ENCODE results near the gene GALNT1.

Gene GALNT1

GRCh38 chr18:35617865-35618264 is 36.3 kb downstream of the GALNT1 start:
- TF ChIP-seq LEF1 (IDR thresholded peaks at IDR 0.05; ENCODE audit: borderline replicate concordance) = no peak
- peak; percentile 55; the same call in 1 of the 2 replicates for TF ChIP-seq ZNF384 (IDR thresholded peaks at IDR 0.05)
- POLR2A ChIA-PET = interaction anchor here (1.4 kb wide), 1 partner anchor 120 kb away, joined by 3 read pairs; the partner anchor contains the start of gene INO80C
- DNase-seq (ENCODE audit: extremely low spot score) = no peak
- CTCF ChIA-PET = interaction anchor here (0.9 to 1.7 kb wide), 2 partner anchors 9 to 18 kb away, joined by 3 to 5 read pairs; no protein-coding TSS in a partner anchor

GRCh38 chr18:35618289-35618688 is 36.7 kb downstream of the GALNT1 start:
- ChIA-PET POLR2A (interaction anchor here (0.8 to 1.4 kb wide), 2 partner anchors 13 to 120 kb away, joined by 3 read pairs; partner anchors contain the start of gene INO80C), CTCF (no interaction called here)
- TF ChIP-seq PKNOX1 (IDR thresholded peaks at IDR 0.05) = no peak
- TF ChIP-seq CTBP1 (IDR thresholded peaks at IDR 0.05; ENCODE audit: borderline replicate concordance) = no peak
- no peak for TF ChIP-seq L3MBTL2 (conservative IDR thresholded peaks at IDR 0.05)
- TF ChIP-seq SUZ12 (IDR thresholded peaks at IDR 0.05) = no peak
- no peak for TF ChIP-seq FOXA1 (IDR thresholded peaks at IDR 0.05)
- TF ChIP-seq FOXM1 (IDR thresholded peaks at IDR 0.05; ENCODE audit: borderline replicate concordance) = no peak
- no peak for TF ChIP-seq ZNF384 (IDR thresholded peaks at IDR 0.05)
- TF ChIP-seq FOXK2 (IDR thresholded peaks at IDR 0.05) = no peak
- no peak for TF ChIP-seq BHLHE40 (IDR thresholded peaks at IDR 0.05; ENCODE audit: borderline replicate concordance)
- TF ChIP-seq LEF1 (IDR thresholded peaks at IDR 0.05; ENCODE audit: borderline replicate concordance) = no peak
- no peak for TF ChIP-seq TARDBP (IDR thresholded peaks at IDR 0.05)
- no peak for TF ChIP-seq ARNT (IDR thresholded peaks at IDR 0.05)
- no peak for TF ChIP-seq HDGF (IDR thresholded peaks at IDR 0.05; ENCODE audit: borderline replicate concordance)
- TF ChIP-seq SP1 (IDR thresholded peaks at IDR 0.05) = no peak
- no peak for TF ChIP-seq NFRKB (IDR thresholded peaks at IDR 0.05)
- no peak for TF ChIP-seq ELF4 (IDR thresholded peaks at IDR 0.05)
- no peak for DNase-seq (ENCODE audit: extremely low spot score)

GRCh38 chr18:35618696-35619095 is 37.2 kb downstream of the GALNT1 start:
- DNase-seq (ENCODE audit: extremely low spot score) = no peak
- POLR2A ChIA-PET = interaction anchor here (0.8 to 1.6 kb wide), 3 partner anchors 7 to 121 kb away, joined by 3 to 5 read pairs (median 3); partner anchors contain the start of gene INO80C
- CTCF ChIA-PET = no interaction called here
- TF ChIP-seq ARNT (IDR thresholded peaks at IDR 0.05) (no peak), L3MBTL2 (conservative IDR thresholded peaks at IDR 0.05) (no peak), CTBP1 (IDR thresholded peaks at IDR 0.05; ENCODE audit: borderline replicate concordance) (no peak), FOXK2 (IDR thresholded peaks at IDR 0.05) (no peak), PKNOX1 (IDR thresholded peaks at IDR 0.05) (no peak), FOXM1 (IDR thresholded peaks at IDR 0.05; ENCODE audit: borderline replicate concordance) (no peak), LEF1 (IDR thresholded peaks at IDR 0.05; ENCODE audit: borderline replicate concordance) (no peak), ELF4 (IDR thresholded peaks at IDR 0.05) (no peak), HDGF (IDR thresholded peaks at IDR 0.05; ENCODE audit: borderline replicate concordance) (no peak), SP1 (IDR thresholded peaks at IDR 0.05) (no peak)

- ChIA-PET CTCF (interaction anchor here (0.5 to 1.0 kb wide), 2 partner anchors 65 to 219 kb away, joined by 3 read pairs; no protein-coding TSS in a partner anchor), POLR2A (interaction anchor here (1.6 kb wide), 1 partner anchor 8 kb away, joined by 5 read pairs; no protein-coding TSS in a partner anchor)
- TF ChIP-seq HDGF (IDR thresholded peaks at IDR 0.05; ENCODE audit: borderline replicate concordance) (no peak), ZNF384 (IDR thresholded peaks at IDR 0.05) (no peak), FOXK2 (IDR thresholded peaks at IDR 0.05) (no peak), SP1 (IDR thresholded peaks at IDR 0.05) (no peak), ELF4 (IDR thresholded peaks at IDR 0.05) (no peak), PKNOX1 (IDR thresholded peaks at IDR 0.05) (no peak), L3MBTL2 (conservative IDR thresholded peaks at IDR 0.05) (no peak), NFRKB (IDR thresholded peaks at IDR 0.05) (no peak), SUZ12 (IDR thresholded peaks at IDR 0.05) (no peak)
- DNase-seq (ENCODE audit: extremely low spot score) = no peak
These were observed 37.9 kb downstream of the GALNT1 start for GRCh38 chr18:35619464-35619863.

GRCh38 chr18:35619941-35620340 is 38.4 kb downstream of the GALNT1 start:
- ChIA-PET POLR2A (interaction anchor here (1.6 kb wide), 1 partner anchor 9 kb away, joined by 5 read pairs; no protein-coding TSS in a partner anchor), CTCF (interaction anchor here (0.5 to 1.0 kb wide), 2 partner anchors 64 to 219 kb away, joined by 3 read pairs; no protein-coding TSS in a partner anchor)
- no peak for DNase-seq (ENCODE audit: extremely low spot score)
- TF ChIP-seq ZNF384 (IDR thresholded peaks at IDR 0.05) = no peak
- no peak for TF ChIP-seq L3MBTL2 (conservative IDR thresholded peaks at IDR 0.05)
- TF ChIP-seq CTBP1 (IDR thresholded peaks at IDR 0.05; ENCODE audit: borderline replicate concordance) = no peak
- no peak for TF ChIP-seq SP1 (IDR thresholded peaks at IDR 0.05)
- no peak for TF ChIP-seq FOXM1 (IDR thresholded peaks at IDR 0.05; ENCODE audit: borderline replicate concordance)
- TF ChIP-seq FOXA1 (IDR thresholded peaks at IDR 0.05) = no peak
- no peak for TF ChIP-seq ELF4 (IDR thresholded peaks at IDR 0.05)
- no peak for TF ChIP-seq ARNT (IDR thresholded peaks at IDR 0.05)
- no peak for TF ChIP-seq NFRKB (IDR thresholded peaks at IDR 0.05)
- TF ChIP-seq TARDBP (IDR thresholded peaks at IDR 0.05) = no peak
- no peak for TF ChIP-seq HDGF (IDR thresholded peaks at IDR 0.05; ENCODE audit: borderline replicate concordance)
- TF ChIP-seq BHLHE40 (IDR thresholded peaks at IDR 0.05; ENCODE audit: borderline replicate concordance) = no peak
- TF ChIP-seq LEF1 (IDR thresholded peaks at IDR 0.05; ENCODE audit: borderline replicate concordance) = no peak

- ChIA-PET POLR2A (no interaction called here), CTCF (interaction anchor here (0.6 kb wide), 1 partner anchor 407 kb away, joined by 3 read pairs; no protein-coding TSS in a partner anchor)
- no peak for TF ChIP-seq BHLHE40 (IDR thresholded peaks at IDR 0.05; ENCODE audit: borderline replicate concordance)
- TF ChIP-seq CTBP1 (IDR thresholded peaks at IDR 0.05; ENCODE audit: borderline replicate concordance) = no peak
- TF ChIP-seq SUZ12 (IDR thresholded peaks at IDR 0.05) = no peak
- no peak for TF ChIP-seq FOXA1 (IDR thresholded peaks at IDR 0.05)
- TF ChIP-seq FOXK2 (IDR thresholded peaks at IDR 0.05) = no peak
- TF ChIP-seq PKNOX1 (IDR thresholded peaks at IDR 0.05) = no peak
- TF ChIP-seq ARNT (IDR thresholded peaks at IDR 0.05) = no peak
- 0 out of 2 replicates have a peak, but pooled peaks have one; percentile 20 for TF ChIP-seq ZNF384 (IDR thresholded peaks at IDR 0.05)
- DNase-seq (ENCODE audit: extremely low spot score) = no peak
These were observed 39.2 kb downstream of the GALNT1 start for GRCh38 chr18:35620765-35621164.
